Left renal cortex interstitium (tissue), 4 donors: ENCODE measurements around the gene THUMPD2. TPM values are rescaled to one million over a fixed set of nuclear protein-coding genes. Genes with fewer than 3 reads are reported as not detected.

Source experiments
- polyA plus RNA-seq, 4 donors: library from polyadenylated mRNA; unstranded; fragments of 120-200 nt; gene quantifications; one replicate each; pipeline ENCODE4 v1.2.1, GENCODE V29; 2013; ENCODE audit not compliant: insufficient read length in 4 of 4

The THUMPD2 gene
- polyA plus RNA-seq, 4 donors, result 18.4 to 27.9 (median 22.9) TPM

Other genes starting within 250 kb of the THUMPD2 start
- 100 to 1,000 TPM in 1 of 4 donors, 10 to 100 TPM in 3; 70.6 to 121 (median 85.6) TPM for gene TMEM178A, start 113.3 kb downstream of the THUMPD2 start, polyA plus RNA-seq